NB4 (cell line): ENCODE results near the gene PTPRD.

Experiments used
- CTCF ChIP-seq: IDR thresholded peaks from one replicate; pipeline ENCODE4 v1.5.1; 2012; ENCODE audit warnings: low read depth, low read length
- POLR2A ChIP-seq: IDR thresholded peaks from 2 replicates; pipeline ENCODE4 v1.6.1; 2011; ENCODE audit warnings: mild to moderate bottlenecking; ENCODE audit not compliant: insufficient read length; ENCODE audit errors: extremely low read depth

- TF ChIP-seq CTCF: no peak
- TF ChIP-seq POLR2A: no peak
Observed at GRCh38 chr9:10612641-10613398, at the start of gene PTPRD.
